GM12878 (cell line): ENCODE measurements around the gene FASTK. TPM values are rescaled to one million over a fixed set of nuclear protein-coding genes. Genes with fewer than 3 reads are reported as not detected.
A peak's percentile ranks its signal among the peaks of the same experiment; 100 is the strongest.

Experiments
- ATF3 ChIP-seq: IDR thresholded peaks from 2 replicates; pipeline ENCODE4 v1.6.1; 2011; ENCODE audit warnings: low read depth, mild to moderate bottlenecking, low read length, moderate library complexity, borderline replicate concordance; ENCODE audit errors: extremely low read depth
- BCL11A ChIP-seq: IDR thresholded peaks from 2 replicates; pipeline ENCODE4 v1.6.1; 2011; ENCODE audit warnings: low read depth, low read length
- BHLHE40 ChIP-seq, 2 experiments: fragments of 450-650 bp in 1 of 2; IDR thresholded peaks; 2 replicates each; pipeline ENCODE4 v1.6.1; 2011 to 2017; ENCODE audit warnings: low read depth in 2 of 2, borderline replicate concordance in 1 of 2, improper control_type of control experiment in 1 of 2, low read length in 1 of 2, mild to moderate bottlenecking in 1 of 2
- CHD1 ChIP-seq: IDR thresholded peaks from 2 replicates; pipeline ENCODE4 v1.6.1; 2012; ENCODE audit warnings: low read depth, low read length, improper control_type of control experiment
- E2F4 ChIP-seq: IDR thresholded peaks from 2 replicates; pipeline ENCODE4 v1.6.1; 2012; ENCODE audit warnings: low read depth, low read length, improper control_type of control experiment
- E2F8 ChIP-seq: fragments of 450-650 bp; IDR thresholded peaks from 2 replicates; pipeline ENCODE4 v1.6.1; 2018; ENCODE audit warnings: mild to moderate bottlenecking, low read depth, moderate library complexity; ENCODE audit not compliant: partially characterized antibody
- GATAD2B ChIP-seq: fragments of 450-650 bp; conservative IDR thresholded peaks from 2 replicates; pipeline ENCODE4 v1.6.1; 2017; ENCODE audit warnings: low read depth, mild to moderate bottlenecking, moderate library complexity
- MYC ChIP-seq: IDR thresholded peaks from 2 replicates; pipeline ENCODE4 v1.6.1; 2011; ENCODE audit warnings: mild to moderate bottlenecking, low read length, moderate library complexity, inconsistent platforms; ENCODE audit not compliant: insufficient read depth, insufficient replicate concordance, insufficient read length, severe bottlenecking
- NR2C1 ChIP-seq: fragments of 450-650 bp; IDR thresholded peaks from 2 replicates; pipeline ENCODE4 v1.6.1; 2017; ENCODE audit warnings: antibody characterized with exemption, mild to moderate bottlenecking, moderate library complexity
- PAX5 ChIP-seq: IDR thresholded peaks from 2 replicates; pipeline ENCODE4 v1.6.1; 2011; ENCODE audit warnings: low read depth, low read length, borderline replicate concordance
- RAD21 ChIP-seq: IDR thresholded peaks from 2 replicates; pipeline ENCODE4 v1.6.1; 2011; ENCODE audit warnings: mild to moderate bottlenecking, low read depth, low read length, moderate library complexity; ENCODE audit not compliant: insufficient read depth
- REST ChIP-seq: IDR thresholded peaks from 2 replicates; pipeline ENCODE4 v1.6.1; 2012; ENCODE audit warnings: mild to moderate bottlenecking, low read depth, low read length
- SREBF2 ChIP-seq: IDR thresholded peaks from 2 replicates; pipeline ENCODE4 v1.6.1; 2012; ENCODE audit warnings: mild to moderate bottlenecking, low read length
- SRF ChIP-seq, 2 experiments: IDR thresholded peaks; 2 replicates each; pipeline ENCODE4 v1.6.1; 2011; ENCODE audit warnings: low read depth in 2 of 2, low read length in 2 of 2, mild to moderate bottlenecking in 1 of 2, moderate library complexity in 1 of 2
- STAT1 ChIP-seq: fragments of 450-650 bp; conservative IDR thresholded peaks from 2 replicates; pipeline ENCODE4 v1.6.1; 2014; ENCODE audit warnings: antibody characterized with exemption, mild to moderate bottlenecking
- TCF3 ChIP-seq: IDR thresholded peaks from 2 replicates; pipeline ENCODE4 v1.6.1; 2012; ENCODE audit warnings: low read depth, mild to moderate bottlenecking, low read length, borderline replicate concordance; ENCODE audit not compliant: insufficient read depth
- USF2 ChIP-seq: IDR thresholded peaks from 2 replicates; pipeline ENCODE4 v1.6.1; 2011; ENCODE audit warnings: low read depth, low read length, improper control_type of control experiment, borderline replicate concordance
- WRNIP1 ChIP-seq: IDR thresholded peaks from 2 replicates; pipeline ENCODE4 v1.6.1; 2011; ENCODE audit warnings: low read depth, low read length, improper control_type of control experiment, borderline replicate concordance
- ZNF207 ChIP-seq: fragments of 450-650 bp; IDR thresholded peaks from 2 replicates; pipeline ENCODE4 v1.6.1; 2014; ENCODE audit warnings: antibody characterized with exemption, mild to moderate bottlenecking, borderline replicate concordance
- polyA plus RNA-seq, 11 experiments: library from polyadenylated mRNA; depleted of rRNA in 4 of 11; unstranded in 6 of 11; stranded (reverse) in 5 of 11; fragments of >200 nt; fragmentation: Nextera tagmentation in 4 of 11; fragmentation: Illumina TruSeq in 1 of 11; extraction: Ambion mirVana in 4 of 11; extraction: Trizol in 1 of 11; gene quantifications; 1 replicate in 1 of 11; 2 replicates in 10 of 11; pipeline versions ENCODE4 v1.2.1 to v1.2.3, GENCODE V29; 2011 to 2016; ENCODE audit warnings: inconsistent platforms in 2 of 11, missing spikeins in 2 of 11, low read depth in 1 of 11
- total RNA-seq, 4 experiments: library from RNA; depleted of rRNA in 3 of 4; stranded (reverse); fragments of >200 nt in 3 of 4; fragmentation: Illumina TruSeq in 1 of 4; extraction: Trizol in 1 of 4; gene quantifications; 2 replicates each; pipeline versions ENCODE4 v1.2.1 to v1.2.3, GENCODE V29; 2013 to 2021

FASTK gene
- total and polyA plus RNA-seq, 10 of the 15 experiments (the other 5 are each of a cell fraction or from before 2014, with no cell fraction given), result 0.19 to 102 (median 54.5) TPM

GRCh38 chr7:151087245-151088018 lies 6.8 kb upstream of the FASTK start (continued):
- TF ChIP-seq CHD1, result no peak
- TF ChIP-seq SREBF2, result no peak
- TF ChIP-seq NR2C1, result no peak
- no peak for TF ChIP-seq BCL11A
- peak in 1 of 2 experiments; percentile 69; a peak in 2 of 4 replicates for TF ChIP-seq BHLHE40 (IDR thresholded peaks at IDR 0.05; ENCODE audit: borderline replicate concordance in 1 of 2, low read depth in 2 of 2, low read length in 1 of 2)
- peak; percentile 28; the same call in 1 of the 2 replicates for TF ChIP-seq PAX5
- no peak for TF ChIP-seq E2F4
- no peak for TF ChIP-seq REST
- peak; percentile 94 for TF ChIP-seq GATAD2B
- TF ChIP-seq TCF3, result no peak
- TF ChIP-seq WRNIP1, result no peak
- TF ChIP-seq RAD21, result no peak
- TF ChIP-seq STAT1, result no peak
- no peak for TF ChIP-seq E2F8
- TF ChIP-seq USF2, result no peak
- no peak for TF ChIP-seq ATF3
- peak; percentile 61 for TF ChIP-seq MYC
- no peak for TF ChIP-seq SRF (IDR thresholded peaks at IDR 0.05; ENCODE audit: low read depth in 2 of 2, low read length in 2 of 2)
- TF ChIP-seq ZNF207, result no peak
